ENCODE data around the gene DNAJC15.
"Not testable (repeated sequence)": the region's sequence is repeated elsewhere in the genome, so short reads cannot be mapped to it uniquely, and the experiment has no call there.

Gene DNAJC15

GRCh38 chr13:43023289-43023963, at the start of gene DNAJC15:
Gene DNAJC15 (plus strand): TSS chr13:43023586. CDS start chr13:43023627, 41 bp downstream.
- peak; percentile 58 for DNase-seq (ENCODE audit: low read depth, low spot score)

GRCh38 chr13:42976066-42976465, 47.3 kb upstream of the DNAJC15 start:
- DNase-seq (ENCODE audit: low read depth, low spot score) = no peak

- DNase-seq (ENCODE audit: low read depth, low spot score) = no peak
Measured at GRCh38 chr13:42977219-42977659, 46.1 kb upstream of the DNAJC15 start.

- no peak for DNase-seq (ENCODE audit: low read depth, low spot score)
Measured at GRCh38 chr13:42981317-42981716, 42.1 kb upstream of the DNAJC15 start.

- no peak for DNase-seq (ENCODE audit: low read depth, low spot score)
Measured at GRCh38 chr13:42981853-42982252, 41.5 kb upstream of the DNAJC15 start.

GRCh38 chr13:42984026-42984425, 39.4 kb upstream of the DNAJC15 start:
- no peak for DNase-seq (ENCODE audit: low read depth, low spot score)

GRCh38 chr13:42984691-42985090, 38.7 kb upstream of the DNAJC15 start:
- no peak for DNase-seq (ENCODE audit: low read depth, low spot score)

- DNase-seq (ENCODE audit: low read depth, low spot score) = no peak
Measured at GRCh38 chr13:42985312-42986175, 37.8 kb upstream of the DNAJC15 start.

GRCh38 chr13:42986176-42986574, 37.2 kb upstream of the DNAJC15 start:
- DNase-seq (ENCODE audit: low read depth, low spot score) = no peak

GRCh38 chr13:42990291-42991232, 32.8 kb upstream of the DNAJC15 start:
- no peak for DNase-seq (ENCODE audit: low read depth, low spot score)

- not testable (repeated sequence) for DNase-seq (ENCODE audit: low read depth, low spot score)
Measured at GRCh38 chr13:42991233-42991897, 32.0 kb upstream of the DNAJC15 start.

GRCh38 chr13:42991898-42992763, 31.3 kb upstream of the DNAJC15 start, which contains the start of gene EPSTI1:
Gene EPSTI1 (minus strand): TSS chr13:42992241. CDS start chr13:42992165, 76 bp downstream.
- DNase-seq (ENCODE audit: low read depth, low spot score) = no peak

GRCh38 chr13:42992764-42993122, 30.6 kb upstream of the DNAJC15 start:
- no peak for DNase-seq (ENCODE audit: low read depth, low spot score)

GRCh38 chr13:42994878-42995277, 28.5 kb upstream of the DNAJC15 start:
- no peak for DNase-seq (ENCODE audit: low read depth, low spot score)

GRCh38 chr13:42996584-42996983, 26.8 kb upstream of the DNAJC15 start:
- no peak for DNase-seq (ENCODE audit: low read depth, low spot score)

GRCh38 chr13:42997381-42997780, 26.0 kb upstream of the DNAJC15 start:
- DNase-seq (ENCODE audit: low read depth, low spot score) = no peak

GRCh38 chr13:42999491-42999890, 23.9 kb upstream of the DNAJC15 start:
- DNase-seq (ENCODE audit: low read depth, low spot score) = no peak

- DNase-seq (ENCODE audit: low read depth, low spot score) = no peak
Measured at GRCh38 chr13:43000676-43001075, 22.7 kb upstream of the DNAJC15 start.

GRCh38 chr13:43002021-43002420, 21.4 kb upstream of the DNAJC15 start:
- DNase-seq (ENCODE audit: low read depth, low spot score) = no peak

- DNase-seq (ENCODE audit: low read depth, low spot score) = no peak
Measured at GRCh38 chr13:43003010-43003409, 20.4 kb upstream of the DNAJC15 start.

Measured in smooth muscle cell of the brain vasculature (primary cell).